ENCODE measurements around the gene YKT6.

GRCh38 chr7:44155191-44156185 lies 45.3 kb upstream of the YKT6 start:
- TF ChIP-seq EZH2 (IDR thresholded peaks at IDR 0.05; ENCODE audit: low read length) (no peak), CTCF (optimal IDR thresholded peaks at IDR 0.05 in 1 of 3, IDR thresholded peaks at IDR 0.05 in 1 of 3, conservative IDR thresholded peaks at IDR 0.05 in 1 of 3; ENCODE audit: extremely low read depth in 1 of 3, insufficient read depth in 2 of 3, low read length in 3 of 3) (no peak)

Data from keratinocyte (primary cell).